GM19395 (cell line): ENCODE results near the gene FIP1L1.
"Not testable (repeated sequence)": the region's sequence is repeated elsewhere in the genome, so short reads cannot be mapped to it uniquely, and the experiment has no call there.

Source experiments
- ATAC-seq: cut with Tn5 transposase; IDR thresholded peaks from one replicate; pipeline ENCODE4 v1.9.1; 2021; ENCODE audit warnings: mild to moderate bottlenecking, moderate library complexity; ENCODE audit not compliant: unreplicated experiment

FIP1L1 gene

DNA sequence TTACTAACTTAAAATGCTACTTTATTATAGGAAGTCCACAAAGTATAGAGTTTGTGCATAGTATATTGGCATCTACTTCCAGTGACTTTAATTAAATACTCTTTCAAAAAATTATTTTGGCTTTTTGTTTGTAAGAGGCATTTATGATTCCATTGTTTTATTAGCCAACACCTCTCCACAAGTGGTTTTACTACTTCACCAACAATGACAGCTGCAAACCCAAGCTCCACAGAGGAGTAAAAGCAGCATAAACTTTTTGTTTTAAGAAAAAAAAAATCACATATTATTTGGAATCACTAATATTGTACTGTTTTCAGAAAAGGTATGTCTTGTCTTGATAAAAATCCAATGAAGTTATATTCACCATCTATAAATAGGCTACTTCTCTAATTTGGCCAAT lies 88.5 kb downstream of the FIP1L1 start:
- no peak for ATAC-seq

DNA sequence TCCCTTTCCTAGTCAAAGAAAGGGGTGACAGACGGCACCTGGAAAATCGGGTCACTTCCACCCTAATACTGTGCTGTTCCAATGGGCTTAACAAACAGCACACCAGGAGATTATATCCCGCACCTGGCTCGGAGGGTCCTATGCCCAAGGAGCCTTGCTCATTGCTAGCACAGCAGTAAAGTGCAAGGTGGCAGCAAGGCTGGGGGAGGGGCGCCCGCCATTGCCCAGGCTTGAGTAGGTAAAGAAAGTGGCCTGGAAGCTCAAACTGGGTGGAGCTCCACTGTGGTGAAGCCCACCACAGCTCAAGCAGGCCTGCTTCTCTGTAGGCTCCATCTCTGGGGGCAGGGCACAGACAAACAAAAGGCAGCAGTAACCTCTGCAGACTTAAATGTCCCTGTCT lies 89.1 kb downstream of the FIP1L1 start:
- not testable (repeated sequence) for ATAC-seq

DNA sequence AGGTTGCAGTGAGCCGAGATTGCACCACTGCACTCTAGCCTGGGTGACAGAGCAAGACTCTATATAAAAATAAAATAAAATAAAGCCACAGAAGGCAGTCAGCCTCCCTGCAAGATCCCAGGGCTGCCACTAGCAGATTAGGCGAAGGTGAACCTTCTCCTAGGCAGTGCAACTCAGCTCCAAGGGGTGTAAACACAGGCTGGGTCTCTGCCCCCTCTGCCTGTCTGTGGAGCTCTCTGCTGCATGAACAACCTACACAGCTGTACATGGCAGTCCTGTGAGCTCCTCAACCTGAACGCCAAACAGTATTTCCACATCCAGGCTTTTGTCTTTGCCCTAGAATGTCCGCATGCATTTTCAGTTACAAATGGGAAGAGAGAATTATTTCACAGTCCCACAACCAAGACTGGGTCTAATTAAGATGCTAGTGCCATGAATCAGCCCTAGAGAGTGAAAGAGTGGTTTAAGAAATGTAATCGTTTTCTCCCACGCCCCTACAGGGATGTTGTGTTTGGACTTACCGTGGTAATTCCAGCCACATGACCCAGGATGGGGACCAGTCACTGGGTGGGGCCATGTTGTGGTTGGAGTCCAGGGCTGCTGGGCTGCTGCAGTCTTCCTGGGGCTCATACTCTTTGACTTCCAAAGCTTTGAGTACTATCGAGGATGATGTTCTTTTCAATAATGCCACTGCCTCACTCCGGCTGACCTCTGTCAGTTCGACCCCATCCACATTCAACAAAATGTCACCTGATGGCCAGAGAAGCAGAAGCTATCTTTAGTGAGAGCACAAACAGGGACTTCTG lies 99.0 kb downstream of the FIP1L1 start:
- no peak for ATAC-seq

DNA sequence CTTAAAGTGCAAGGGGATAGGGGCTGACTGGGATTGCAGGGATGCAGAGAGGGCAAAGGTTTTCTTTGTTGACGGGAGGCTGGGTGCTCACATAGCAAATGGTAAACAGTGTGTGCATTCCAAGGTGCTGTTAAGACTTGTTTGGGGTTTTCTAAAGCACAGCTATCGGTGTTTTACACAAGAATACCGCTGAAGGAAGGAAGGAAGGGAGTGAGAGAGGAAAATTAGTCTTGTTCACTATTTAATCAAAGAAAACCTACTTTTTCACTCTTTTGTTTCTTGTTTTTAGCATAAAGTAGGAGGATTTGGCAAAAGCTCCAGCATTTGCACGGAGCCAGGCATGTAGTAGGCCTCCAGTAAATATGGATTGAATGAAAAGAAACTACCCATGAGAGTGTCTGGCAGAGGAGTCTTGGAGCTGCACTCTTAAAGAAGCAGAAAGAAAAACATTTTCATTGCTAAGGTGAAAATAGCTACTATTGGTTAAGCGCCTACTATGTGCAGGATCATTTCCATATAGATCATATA lies 99.7 kb downstream of the FIP1L1 start:
- ATAC-seq: no peak

DNA sequence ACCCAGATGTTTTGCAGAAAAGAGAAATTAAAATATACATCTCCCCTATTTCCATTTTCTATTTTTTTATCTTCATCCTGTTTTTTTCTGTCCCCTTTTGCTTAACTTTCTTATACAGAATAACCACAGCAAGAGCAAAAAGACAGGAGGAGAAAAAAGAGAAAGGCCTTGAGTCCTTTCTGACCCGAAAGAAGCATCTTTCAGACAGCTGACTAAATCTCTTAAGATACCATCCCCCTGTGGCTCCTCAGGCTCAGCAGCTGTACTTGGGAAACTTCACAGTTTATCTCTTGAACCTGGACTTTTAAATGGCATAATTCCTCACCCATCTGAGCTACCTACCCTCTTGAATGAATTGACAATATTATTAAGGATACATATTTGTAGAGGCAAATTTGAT lies 100.2 kb downstream of the FIP1L1 start:
- ATAC-seq: no peak

DNA sequence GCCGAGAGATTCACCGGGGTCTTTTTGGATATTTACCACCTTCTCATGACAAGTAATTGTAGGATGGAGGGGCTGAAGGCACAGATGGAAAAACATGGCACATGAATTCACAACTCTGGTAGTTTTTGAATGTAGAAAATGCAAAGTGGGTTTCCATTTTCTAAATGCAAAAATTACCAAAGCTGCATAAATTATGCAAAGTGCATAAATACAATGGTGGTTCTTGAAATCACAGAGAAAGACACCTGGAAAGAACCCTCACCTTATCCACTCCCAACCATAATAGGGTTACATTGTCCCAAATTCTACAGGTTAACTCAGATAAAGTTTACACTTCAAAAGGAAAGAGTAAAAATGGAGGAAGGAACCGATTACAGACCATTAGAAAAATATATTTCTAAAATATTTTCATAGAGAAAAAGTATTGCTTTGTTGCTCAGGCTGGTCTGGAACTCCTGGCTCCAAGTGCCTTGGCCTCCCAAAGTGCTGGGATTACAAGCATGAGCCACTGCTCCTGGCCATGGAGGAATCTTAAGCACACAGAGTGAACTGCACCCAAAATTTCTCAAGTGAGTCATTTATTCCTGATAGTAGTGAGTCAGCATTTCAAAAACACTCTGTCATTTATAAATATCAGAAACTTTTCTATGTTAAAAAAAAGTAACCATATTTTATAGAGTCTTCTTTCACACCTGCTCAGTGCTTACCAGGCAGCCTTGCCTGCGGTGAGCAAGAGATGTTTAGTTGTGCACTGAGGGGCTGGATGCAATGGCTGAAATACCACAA lies 101.4 kb downstream of the FIP1L1 start:
- no peak for ATAC-seq

DNA sequence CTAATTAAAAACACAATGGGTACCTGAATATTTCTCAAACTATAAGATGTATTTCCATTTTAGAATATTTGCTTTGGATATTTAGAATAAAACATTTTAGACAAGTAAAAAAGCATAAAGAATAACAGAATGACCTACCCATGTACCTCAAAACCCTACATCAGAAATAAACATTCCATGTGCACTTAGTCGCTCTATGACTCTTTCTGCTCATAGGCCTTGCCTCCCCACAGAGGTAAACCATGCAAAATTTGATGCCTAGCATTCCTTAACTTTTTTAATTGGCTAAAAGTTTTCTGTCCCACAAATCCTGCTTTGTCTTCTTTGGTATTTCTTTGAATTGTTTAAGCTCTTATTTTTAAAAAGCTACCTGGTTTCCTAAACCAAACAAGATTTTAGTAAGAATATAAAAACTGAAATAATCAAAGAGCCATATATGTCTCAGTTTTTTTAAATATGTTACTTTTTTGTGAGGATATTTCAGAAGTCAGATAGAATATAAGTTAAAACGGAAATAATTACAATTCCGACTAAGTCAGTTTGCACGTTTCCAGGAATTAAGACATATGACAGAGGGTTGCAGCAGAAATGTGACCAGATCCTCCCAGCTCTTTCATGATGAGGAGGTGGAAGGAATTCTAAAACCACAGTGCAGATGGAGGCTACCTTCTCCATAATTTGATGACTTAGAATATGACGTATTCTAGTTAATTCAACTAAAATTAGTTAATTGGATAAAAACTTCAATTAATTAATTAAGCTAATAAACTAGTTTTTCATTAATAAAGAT lies 102.5 kb downstream of the FIP1L1 start:
- ATAC-seq: no peak

DNA sequence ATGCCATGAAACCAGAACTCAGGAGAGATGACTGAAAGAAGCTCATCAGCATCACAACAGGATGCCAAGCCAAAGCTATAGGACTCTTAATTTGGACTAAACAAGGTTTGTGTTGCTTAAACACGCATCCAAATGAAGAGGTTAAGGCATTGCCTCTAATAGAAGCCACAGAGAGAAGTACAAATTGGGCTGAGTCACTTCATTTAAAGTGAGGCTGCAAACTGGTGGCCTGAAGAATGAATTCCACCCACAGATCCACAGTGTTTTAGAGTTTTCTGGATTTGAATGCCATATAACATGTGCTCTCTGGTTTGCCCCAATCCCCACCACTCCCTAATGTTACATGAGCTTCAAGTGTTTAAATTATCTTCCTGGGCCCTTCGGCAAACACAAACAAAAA lies 103.5 kb downstream of the FIP1L1 start:
- ATAC-seq: no peak

DNA sequence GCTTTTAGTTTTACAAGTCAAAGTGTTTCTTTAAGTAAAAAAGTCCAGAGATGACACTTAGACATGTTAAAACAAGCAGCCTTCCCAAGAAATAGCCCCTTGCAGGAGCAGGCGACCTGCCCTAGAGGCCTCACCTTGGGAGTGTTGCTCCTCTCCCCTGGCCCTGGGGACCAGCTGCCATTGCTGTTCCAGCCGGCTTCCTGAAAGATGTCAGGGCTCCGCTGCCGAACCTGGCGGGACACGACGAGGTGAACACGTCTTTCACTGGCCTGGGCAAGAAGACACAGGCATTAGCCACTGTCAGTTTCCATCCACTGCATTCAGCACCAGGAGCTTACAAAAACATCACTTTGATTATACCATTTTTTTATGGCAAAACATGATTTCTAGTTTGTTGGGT lies 104.1 kb downstream of the FIP1L1 start:
- ATAC-seq: no peak

DNA sequence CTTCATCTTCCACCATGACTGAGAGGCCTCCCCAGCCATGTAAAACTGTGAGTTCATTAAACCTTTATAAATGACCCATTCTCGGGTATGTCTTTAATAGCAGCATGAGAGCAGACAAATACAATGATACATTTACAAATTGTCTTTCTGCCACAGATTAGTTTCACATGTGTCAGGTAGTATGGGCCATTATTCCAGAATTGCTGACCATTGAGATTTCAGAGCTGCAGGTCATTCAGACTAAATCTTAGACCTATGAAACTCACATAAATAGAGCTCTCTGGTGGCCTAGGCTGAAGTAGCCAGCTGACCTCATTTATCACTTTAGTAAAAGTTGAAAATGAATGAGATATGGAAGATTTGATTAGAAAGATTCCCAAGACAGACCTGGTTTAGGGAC lies 105.8 kb downstream of the FIP1L1 start:
- ATAC-seq: no peak

DNA sequence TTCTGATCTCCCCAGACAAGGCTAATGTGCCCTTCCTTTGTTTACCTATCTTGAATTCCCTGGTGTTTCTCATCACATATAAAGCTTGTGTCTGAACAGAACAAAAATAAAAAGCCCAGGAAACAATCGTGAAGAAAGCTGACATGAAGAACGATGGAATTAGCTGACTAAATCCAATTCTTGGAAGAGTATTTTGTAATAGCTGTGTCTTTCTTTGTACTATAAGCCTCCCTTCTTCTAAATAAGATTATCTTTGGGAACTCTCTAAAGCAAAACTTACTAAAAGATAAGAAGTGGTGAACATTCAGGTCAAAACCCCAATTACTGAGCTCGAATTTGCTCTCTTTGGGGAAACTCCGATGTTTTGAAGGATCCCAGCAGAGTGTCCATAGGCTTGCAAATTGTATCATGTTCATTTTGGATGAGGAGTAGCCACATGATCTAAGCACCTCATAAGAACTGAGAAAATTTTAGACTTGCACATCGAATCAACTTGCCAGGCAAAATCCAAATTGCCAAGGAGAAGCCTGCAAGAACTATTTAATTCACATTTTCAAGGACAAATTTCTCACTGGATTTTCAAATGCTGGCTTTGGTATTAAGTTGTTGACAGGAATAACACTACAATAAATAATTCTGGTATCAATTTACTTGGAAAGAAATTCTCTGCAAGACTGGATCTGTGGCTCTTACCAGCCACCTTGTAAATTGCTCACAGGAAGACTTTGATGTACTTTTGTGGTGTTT lies 107.6 kb downstream of the FIP1L1 start:
- ATAC-seq: no peak

DNA sequence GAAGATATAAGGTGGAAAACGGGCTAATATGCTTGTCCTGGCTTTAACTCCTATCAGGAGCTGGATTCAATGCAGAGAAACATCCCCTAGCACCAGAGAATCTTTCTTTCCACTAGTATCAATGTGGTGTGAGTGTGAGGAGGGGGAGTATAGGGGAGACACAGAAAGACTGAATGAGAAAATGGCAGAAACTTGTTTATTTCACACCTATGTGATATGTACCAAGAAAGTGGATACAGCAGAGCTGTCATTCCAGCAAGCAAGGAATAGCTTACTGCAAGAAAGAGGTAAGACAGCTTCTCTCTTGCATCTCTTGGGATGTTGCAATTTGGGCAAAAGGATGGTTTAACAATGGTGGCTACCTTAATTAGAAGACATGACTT lies 108.2 kb downstream of the FIP1L1 start:
- ATAC-seq: no peak

DNA sequence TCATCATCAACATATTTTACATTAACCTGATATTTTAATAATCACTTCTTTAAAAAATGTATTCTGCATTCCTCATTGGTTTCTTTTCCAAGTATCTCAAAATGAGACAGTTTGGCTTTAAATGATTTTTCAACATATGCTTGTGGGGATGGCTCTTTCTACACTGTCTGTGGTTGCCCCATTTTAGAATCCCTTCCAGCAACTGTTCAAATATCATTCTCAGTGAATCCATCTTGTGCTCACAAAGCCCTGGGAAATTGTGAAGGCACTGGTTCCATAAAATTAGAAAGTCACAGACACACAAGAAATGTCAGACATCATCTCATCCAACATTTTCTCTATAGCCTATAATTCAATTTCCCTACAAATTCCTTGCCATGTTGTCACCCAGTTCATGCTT lies 110.3 kb downstream of the FIP1L1 start:
- ATAC-seq: no peak

DNA sequence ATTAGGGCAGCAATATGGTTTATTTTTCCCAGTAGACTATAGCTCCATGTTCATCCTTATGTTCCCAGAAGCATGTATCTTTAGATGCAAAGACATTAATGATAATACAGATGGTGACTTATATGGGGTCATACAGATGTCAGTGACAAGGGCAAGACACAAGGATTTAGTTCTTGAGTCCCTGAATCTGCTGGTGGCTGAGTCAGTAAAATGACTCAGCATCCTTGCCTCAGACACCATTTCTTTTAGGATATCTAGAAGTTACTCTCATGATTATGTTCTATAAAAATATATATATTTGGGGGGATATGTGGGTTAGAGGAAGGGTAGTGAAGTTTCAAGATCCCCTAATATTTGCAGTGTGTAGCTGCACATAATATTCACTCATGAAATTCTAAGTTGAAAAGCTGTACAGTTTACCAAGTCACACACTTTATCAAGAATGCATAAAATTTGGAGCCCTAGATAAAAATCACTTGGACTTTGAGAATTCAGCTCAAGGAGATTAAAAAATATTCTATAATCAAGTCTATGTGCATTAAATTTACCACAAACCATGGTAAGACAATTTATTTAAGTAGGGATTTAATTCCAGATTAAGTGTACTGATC lies 111.9 kb downstream of the FIP1L1 start:
- ATAC-seq: no peak

DNA sequence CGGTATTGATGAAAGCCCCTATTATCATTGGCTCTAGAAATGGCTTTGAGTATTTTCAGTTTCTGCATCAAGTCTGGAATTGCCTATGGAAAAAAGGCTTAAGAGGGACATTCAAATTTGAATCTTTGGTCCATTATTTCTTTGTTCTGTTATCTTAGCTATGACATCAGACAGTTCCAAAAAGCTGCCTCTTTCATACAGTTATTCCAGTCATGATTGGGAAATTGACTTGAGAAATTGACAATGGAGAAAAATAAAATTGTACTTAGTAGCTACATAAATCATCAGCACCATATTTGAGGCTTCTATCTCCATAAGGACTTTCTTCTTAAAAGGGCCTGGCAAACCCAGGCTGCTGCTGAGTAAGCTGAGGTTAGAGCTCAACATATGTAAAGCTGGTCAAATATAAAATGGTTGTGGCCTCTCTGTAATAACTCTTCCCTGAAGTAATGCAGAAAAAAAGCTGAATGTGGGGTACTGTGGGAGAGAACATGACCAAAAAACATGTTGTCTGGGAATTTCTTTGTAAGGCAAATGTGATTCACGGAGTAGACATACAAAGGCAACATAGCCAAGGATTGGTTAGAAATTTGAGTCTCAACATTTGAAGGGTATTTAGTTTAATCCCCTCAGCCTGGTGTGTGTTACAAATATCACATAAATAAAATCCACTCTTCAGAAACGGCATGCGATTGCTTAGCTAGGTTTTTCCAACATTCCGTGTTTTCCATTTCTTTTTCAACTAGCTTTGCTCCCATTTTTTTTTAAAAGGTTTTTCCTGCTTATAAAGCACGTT lies 112.9 kb downstream of the FIP1L1 start:
- no peak for ATAC-seq

DNA sequence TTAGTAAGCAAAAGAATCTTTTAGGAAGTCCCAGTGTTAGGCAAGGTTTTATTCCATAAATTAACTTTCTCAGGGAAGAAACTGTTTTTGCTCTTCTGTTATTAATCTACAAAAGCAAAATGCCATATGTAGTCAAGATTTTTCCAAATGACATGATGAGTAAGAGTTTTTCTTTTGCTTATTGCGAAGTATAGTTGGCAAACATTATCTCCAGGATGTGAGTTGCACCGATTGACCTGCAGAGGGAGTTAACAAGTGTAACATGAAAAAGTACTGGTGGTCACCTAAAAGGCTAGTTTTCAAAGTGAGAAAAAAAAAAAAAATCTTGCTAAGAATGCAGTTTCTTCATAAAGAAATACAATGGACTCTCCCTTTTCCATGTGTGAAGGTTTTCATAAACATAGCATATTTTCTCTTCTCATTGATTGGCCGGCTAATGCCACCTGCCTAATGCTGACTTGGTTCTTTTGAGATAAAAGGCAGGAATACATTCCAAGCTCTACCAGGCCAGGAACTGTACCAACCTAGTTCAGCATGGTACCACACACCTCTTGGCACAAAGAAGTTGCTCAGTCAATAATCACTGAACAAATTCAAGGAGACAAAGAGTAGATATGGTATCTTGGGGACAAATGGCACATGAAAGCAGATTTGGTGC lies 113.7 kb downstream of the FIP1L1 start:
- no peak for ATAC-seq

DNA sequence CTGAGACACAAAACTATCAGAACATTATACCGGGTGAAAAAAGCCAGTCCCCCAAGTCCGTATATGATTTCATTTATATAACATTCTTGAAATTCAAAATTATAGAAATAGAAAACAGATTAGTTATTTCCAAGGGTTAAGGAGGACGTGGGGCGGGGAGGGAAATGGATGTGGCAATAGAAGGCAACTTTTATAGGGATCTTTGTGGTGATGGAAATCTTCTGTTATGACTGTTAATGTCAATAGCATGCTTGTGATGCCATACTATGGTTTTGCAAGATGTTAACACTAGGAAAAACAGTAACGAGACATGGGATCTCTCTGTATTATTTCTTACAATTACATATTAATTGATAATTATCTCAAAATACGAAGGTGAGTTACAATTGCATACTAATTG lies 117.4 kb downstream of the FIP1L1 start:
- ATAC-seq: no peak

DNA sequence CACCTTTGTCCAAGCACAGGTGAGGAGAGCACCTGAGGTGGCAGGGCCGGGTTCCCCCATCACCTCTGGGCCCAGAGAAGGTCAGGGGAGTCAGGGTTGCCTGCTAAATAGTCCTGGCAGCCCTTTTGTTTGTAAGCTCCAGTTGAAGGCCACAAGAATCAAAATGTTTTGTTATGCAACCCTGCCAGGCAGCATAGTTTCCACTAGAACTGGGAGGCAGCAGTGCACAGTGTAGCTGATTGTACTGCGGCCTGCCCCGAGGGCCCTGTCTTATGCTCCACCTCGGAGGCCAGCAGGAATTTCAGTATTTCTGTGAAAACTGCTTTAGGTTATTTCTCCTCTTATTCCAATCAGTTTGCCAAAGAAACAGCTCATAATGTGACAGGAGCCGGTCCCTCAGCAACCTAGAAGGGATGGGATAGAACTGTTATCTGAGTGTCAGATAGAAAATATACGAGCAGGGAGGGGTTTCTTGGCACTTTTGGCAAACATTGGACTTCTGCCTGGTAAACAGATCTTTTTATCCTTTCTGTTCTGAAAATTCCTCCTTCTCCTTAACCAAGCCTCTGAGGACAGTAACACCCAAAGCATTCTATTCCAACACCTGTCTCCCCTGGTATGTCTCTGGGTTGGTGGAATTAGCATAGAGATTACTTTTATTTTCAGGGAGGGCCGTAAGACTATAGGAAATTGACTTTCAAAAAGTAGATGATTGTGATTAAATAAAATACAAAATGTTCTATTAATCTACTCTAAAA lies 120.2 kb downstream of the FIP1L1 start:
- no peak for ATAC-seq
